HG03457 (cell line): ENCODE data around the gene SLC19A1.

Experiments used
- ATAC-seq: cut with Tn5 transposase; IDR thresholded peaks from one replicate; pipeline ENCODE4 v1.9.1; 2021; ENCODE audit warnings: moderate number of reproducible peaks; ENCODE audit not compliant: unreplicated experiment

Gene SLC19A1

DNA sequence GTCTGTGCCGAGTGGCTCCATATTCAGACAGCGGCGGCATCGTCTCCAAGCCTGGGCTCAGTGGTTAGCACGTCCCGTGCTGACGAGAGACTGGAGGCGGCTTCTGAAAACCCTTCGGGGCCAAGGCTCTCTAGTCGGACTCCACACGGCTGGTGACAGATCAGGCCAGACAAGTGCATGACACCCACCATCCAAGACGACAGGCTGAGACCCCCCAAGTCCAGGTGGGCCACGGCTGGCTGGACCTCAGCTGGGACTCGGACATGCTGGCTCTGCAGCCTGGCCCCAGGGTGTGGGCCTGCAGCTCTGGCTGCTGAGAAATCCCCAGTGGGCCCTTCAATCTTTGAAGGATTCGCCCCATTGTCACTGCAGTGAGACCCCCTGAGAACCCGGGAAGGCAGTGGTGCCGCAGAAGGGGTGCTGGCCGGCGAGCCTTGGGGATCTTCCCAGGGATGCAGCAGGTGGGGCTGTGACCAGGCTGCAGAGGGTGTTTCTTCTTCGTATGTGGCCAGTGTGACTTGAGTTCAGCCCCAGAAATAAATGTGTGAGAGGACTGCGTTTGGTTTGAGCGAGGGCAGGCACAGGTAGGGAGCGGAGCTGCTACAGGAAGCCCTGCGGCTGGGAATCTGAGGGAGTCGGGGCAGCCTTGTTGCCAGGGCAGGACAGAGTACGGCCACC, 15.9 kb upstream of the SLC19A1 start:
- no peak for ATAC-seq

- ATAC-seq, result no peak
Measured at GRCh38 chr21:45557616-45558043, 15.4 kb upstream of the SLC19A1 start.

DNA sequence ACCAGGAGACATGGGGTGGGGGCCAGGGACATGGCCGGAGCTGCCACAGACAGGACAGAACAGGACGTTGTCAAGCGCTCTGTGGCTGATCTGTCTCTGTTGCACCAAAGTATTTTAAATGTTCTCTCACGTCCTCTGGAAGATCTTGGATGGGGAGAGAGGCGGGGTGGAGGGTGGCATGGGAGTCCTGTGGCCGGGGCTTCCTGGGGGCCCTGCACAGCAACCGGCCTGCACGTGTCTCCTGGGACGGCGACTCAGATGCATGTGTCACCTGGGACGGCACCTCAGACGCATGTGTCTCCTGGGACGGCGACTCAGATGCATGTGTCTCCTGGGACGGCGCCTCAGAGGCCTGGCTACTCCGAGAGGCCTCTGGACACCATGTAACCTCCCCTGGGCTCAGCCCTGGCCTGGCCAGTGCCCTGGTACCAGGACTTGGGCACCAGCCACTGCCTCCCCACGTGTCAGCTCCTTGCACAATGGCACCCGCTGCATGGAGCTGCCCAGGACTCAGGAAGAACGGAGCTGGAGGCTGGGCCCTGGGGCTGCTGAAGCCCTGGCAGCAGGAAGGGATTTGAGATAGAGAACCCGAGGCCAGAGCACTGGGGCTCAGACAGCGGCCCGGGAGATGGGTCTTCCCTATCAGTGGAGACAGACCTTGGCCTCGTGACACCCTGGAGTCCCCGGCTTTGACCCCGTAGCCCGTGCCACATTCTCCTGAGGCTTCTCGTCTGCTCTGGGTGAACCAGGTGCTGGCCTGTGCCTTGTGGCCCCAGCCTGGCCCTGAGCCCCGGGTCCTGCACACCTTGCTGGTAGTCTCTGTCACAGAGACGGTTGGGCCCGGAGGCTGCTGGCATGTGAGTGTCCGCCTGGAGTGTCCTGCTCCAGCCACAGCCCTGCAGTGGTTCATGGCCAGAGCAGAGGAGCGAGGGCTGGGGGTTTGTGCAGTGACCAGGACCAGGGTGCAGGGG, 14.7 kb upstream of the SLC19A1 start:
- ATAC-seq, result no peak

GRCh38 chr21:45556302-45556644, 14.0 kb upstream of the SLC19A1 start:
- ATAC-seq, result no peak

- no peak for ATAC-seq
Measured at GRCh38 chr21:45555557-45556301, 13.5 kb upstream of the SLC19A1 start.

GRCh38 chr21:45555251-45555556, 13.0 kb upstream of the SLC19A1 start:
- no peak for ATAC-seq

DNA sequence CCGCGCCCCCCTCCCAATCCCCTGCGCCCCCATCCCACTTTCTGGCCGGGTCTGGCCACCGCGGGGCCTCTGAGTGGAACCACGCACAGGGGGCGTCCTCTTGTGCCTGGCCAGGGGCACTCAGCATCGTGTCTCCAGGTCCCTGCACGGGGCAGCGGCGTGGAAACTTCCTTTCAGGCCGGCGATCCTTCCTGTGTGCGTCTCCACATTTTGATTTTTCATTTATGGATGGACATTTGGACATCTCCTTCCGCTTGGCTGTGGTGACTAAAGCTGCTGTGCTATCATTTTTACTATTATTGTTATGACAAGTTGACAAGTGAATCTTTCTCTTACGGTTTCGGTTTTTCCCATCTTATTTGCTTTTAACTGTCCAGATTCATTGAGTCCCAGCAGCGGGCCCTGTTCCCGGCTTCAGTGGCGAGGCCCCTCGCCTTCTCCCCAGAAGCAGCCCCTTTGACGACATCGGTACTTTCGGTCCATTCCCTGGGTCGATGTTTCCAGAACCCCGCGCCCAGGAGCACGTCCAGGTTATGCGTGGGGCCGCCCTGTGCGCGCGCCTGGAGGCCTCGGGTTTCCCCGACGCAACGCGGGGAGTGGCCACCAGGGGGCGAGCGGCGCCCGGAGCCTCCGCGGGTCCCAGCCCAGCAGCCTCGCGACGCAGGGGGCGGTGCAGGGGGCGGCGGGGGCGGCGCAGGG, 12.4 kb upstream of the SLC19A1 start:
- peak; percentile 42 for ATAC-seq

DNA sequence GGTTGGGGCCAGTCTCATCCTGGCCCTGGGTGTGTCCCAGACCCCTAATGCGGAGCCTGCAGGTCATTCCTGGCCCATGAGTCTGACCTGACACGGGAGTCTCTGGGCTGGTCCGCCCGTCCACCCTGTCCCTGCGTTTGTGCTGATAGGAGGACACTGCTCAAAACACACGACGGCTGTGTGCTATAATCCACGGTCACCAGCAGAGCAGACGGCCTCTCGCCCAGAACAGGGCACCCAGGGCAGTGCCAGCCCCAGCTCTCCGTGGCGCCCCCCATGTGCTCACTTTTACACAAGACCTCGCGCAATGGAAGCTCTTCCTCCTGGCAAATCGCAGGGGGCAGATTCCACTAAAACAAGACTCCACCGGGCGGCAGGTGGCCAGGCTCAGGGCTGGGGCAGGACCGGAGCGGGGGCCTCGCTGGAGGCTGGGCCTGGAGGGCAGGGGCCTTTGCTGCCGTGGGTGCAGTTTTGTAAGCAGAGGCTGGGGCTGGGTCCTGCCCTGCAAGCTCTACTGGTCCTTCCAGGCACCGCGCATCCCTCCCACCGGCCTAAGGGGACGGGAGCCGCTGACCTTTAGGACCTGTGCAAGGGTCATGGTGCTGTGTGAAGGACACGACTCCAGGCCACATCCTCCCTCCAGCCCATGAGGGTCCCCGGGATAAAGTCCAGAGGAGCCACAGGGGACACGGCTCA, 10.6 kb upstream of the SLC19A1 start:
- ATAC-seq, result no peak

DNA sequence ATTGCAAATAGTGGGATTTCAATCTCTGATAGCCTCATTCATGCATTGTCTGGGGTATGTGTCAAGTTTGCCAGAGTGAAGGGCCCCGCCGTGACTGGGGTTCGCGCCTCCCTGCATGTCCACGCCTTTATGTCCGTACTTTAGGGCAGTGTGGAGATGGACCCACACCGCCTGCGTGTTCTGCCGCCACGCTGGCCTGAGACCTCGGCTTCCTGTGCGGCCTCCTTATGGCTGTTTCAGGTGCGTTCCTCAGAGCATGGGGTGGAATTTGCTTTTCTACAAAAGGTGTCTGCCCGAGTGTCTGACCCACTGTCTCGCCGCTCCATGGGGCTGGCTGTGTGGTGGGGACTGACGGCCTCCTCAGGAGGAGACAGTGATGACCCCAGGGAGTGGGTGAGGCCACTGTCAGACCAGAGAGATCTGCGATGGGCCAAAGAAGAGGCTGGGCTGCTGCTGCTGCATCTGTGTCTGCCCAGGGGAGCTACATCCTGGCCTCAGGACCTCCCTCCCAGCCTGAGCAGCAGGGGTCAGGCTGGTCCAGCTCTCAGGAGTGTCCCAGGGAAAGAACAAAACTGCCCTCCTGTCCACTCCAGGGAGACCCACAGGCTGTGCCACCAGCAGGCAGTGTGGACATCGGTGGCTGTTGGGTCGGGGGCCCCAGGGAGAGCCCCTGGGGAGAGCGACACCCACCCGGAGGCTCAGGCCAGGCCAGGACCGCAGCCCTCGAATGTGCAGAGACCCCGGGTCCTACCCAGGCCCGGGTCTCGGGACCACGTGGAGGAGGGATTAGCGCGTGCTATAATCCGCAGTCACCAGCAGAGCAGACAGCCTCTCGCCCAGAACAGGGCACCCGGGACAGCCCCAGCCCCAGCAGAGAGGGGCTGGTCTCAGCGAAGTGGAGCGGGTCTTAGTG, 9.8 kb upstream of the SLC19A1 start:
- no peak for ATAC-seq

- no peak for ATAC-seq
Measured at GRCh38 chr21:45551316-45551715, 9.1 kb upstream of the SLC19A1 start.

- ATAC-seq, result no peak
Measured at GRCh38 chr21:45550522-45551210, 8.4 kb upstream of the SLC19A1 start.

- ATAC-seq, result no peak
Measured at GRCh38 chr21:45549626-45550463, 7.6 kb upstream of the SLC19A1 start.

DNA sequence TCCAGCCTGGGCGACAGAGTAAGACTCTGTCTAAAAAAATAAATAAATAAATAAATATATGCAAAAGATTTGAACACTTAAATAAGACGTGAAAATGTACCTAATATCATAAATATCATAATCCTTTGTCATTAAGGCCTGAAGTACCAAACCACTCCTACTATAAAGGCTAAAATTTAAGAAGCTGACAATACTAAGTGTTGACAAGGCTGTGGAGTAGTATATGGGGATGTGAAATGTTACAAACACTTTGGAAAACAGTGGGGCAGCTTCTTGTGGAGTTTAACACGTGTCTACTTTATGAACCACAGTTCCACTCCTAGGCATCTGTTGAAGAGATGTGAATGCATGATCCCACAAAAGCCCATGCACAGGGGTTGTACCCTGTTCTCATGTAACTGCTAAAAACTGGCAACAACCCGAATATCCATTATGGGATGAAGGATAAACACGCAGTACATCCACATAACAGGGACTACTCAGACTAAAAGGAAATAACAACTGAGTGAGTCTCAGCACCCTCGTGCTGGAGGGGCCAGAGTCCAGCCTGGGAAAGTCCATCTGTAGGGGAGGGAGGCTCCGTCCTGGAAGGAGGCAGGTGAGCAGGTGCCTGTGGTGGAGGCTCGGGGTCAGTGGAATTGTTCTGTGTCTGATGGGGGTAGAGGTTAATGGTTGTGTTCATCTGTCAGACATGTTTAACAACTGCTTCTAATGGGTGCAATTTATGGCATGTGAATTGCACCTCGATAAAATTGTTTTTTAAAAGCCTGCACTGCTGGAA, 6.7 kb upstream of the SLC19A1 start:
- no peak for ATAC-seq

- ATAC-seq, result no peak
Measured at GRCh38 chr21:45547545-45547900, 5.3 kb upstream of the SLC19A1 start.

GRCh38 chr21:45546636-45547544, 4.7 kb upstream of the SLC19A1 start:
- ATAC-seq, result no peak
